Occipital lobe (tissue), 2 donors: ENCODE measurements around the gene RSU1. TPM values are rescaled to one million over a fixed set of nuclear protein-coding genes. Genes with fewer than 3 reads are reported as not detected.
"Not testable (repeated sequence)": the region's sequence is repeated elsewhere in the genome, so short reads cannot be mapped to it uniquely, and the experiment has no call there.

Experiments used
- DNase-seq: peaks from one replicate; lab custom pipeline; 2025; lab: John Stamatoyannopoulos, UW
- total RNA-seq: library from RNA; depleted of rRNA; stranded (reverse); fragments of >200 nt; gene quantifications from one replicate; pipeline ENCODE4 v1.2.3, GENCODE V29; 2014

The RSU1 gene
- total RNA-seq: 29.6 TPM

GRCh38 chr10:16817125-16818019 is at the start of gene RSU1:
RSU1 (minus strand) TSS chr10:16817424; CDS start chr10:16817081, 343 bp downstream.
- DNase-seq: peak; percentile 99

GRCh38 chr10:16866541-16867275 is 49.5 kb upstream of the RSU1 start:
- no peak for DNase-seq

GRCh38 chr10:16865766-16866165 is 48.5 kb upstream of the RSU1 start:
- DNase-seq: no peak

- no peak for DNase-seq
Observed at GRCh38 chr10:16863766-16864165, 46.5 kb upstream of the RSU1 start.

GRCh38 chr10:16857419-16857818 is 40.2 kb upstream of the RSU1 start:
- DNase-seq: no peak

GRCh38 chr10:16856567-16856966 is 39.3 kb upstream of the RSU1 start:
- no peak for DNase-seq

GRCh38 chr10:16856092-16856491 is 38.9 kb upstream of the RSU1 start:
- no peak for DNase-seq

- DNase-seq: no peak
Observed at GRCh38 chr10:16854623-16855022, 37.4 kb upstream of the RSU1 start.

GRCh38 chr10:16853809-16854208 is 36.6 kb upstream of the RSU1 start:
- no peak for DNase-seq

- DNase-seq: no peak
Observed at GRCh38 chr10:16853201-16853600, 36.0 kb upstream of the RSU1 start.

GRCh38 chr10:16852624-16853023 is 35.4 kb upstream of the RSU1 start:
- no peak for DNase-seq

- no peak for DNase-seq
Observed at GRCh38 chr10:16848562-16849154, 31.4 kb upstream of the RSU1 start.

- no peak for DNase-seq
Observed at GRCh38 chr10:16847644-16848043, 30.4 kb upstream of the RSU1 start.

GRCh38 chr10:16845248-16845647 is 28.0 kb upstream of the RSU1 start:
- DNase-seq: no peak

- DNase-seq: no peak
Observed at GRCh38 chr10:16843252-16843870, 26.1 kb upstream of the RSU1 start.

- no peak for DNase-seq
Observed at GRCh38 chr10:16835228-16835627, 18.0 kb upstream of the RSU1 start.

- DNase-seq: peak; percentile 5
Observed at GRCh38 chr10:16832351-16833080, 15.3 kb upstream of the RSU1 start.

- no peak for DNase-seq
Observed at GRCh38 chr10:16828701-16829175, 11.5 kb upstream of the RSU1 start.

GRCh38 chr10:16828114-16828568 is 10.9 kb upstream of the RSU1 start:
- peak; percentile 30 for DNase-seq

GRCh38 chr10:16827474-16827873 is 10.2 kb upstream of the RSU1 start:
- not testable (repeated sequence) for DNase-seq
